Measurements from ENCODE around the gene FAM181A.

FAM181A gene

DNA sequence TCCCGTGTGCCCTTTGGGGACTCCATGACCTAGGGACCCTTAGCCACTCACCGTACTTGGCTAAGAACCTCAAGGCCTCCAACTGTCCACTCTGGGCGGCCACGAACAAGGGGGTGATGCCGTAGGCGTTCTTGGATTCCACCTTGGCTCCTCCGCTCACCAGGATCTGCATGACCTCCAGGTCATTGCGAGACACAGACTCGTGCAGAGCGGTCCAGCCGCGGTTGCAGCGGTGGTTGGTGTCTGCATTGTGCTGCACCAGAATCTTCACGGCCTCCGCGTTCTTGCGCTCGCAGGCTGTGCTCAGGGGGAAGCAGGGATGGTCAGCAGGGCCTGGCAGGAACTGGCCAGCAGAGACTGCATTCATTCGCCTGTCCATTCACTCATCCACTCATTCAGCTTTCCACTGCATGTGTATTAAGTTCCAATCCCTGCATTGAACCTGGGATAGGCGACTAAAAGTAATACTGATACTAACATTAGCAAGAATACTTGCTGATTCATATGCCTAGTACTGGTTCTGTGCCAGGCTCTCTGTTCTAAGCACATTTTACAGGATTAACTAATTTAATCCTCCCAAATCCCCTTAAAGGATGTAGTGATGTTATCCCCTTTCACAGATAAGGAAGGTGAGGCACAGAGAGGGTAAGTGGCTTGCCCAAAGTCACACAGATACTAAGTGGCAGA is 23.9 kb downstream of the FAM181A start:
- DNase-seq (ENCODE audit: low spot score) = no peak

- peak; percentile 71 for DNase-seq (ENCODE audit: low spot score)
Observed at GRCh38 chr14:93951635-93952540, 24.7 kb downstream of the FAM181A start.

- peak; percentile 24 for DNase-seq (ENCODE audit: low spot score)
Observed at GRCh38 chr14:93952829-93953228, 25.7 kb downstream of the FAM181A start.

- no peak for DNase-seq (ENCODE audit: low spot score)
Observed at GRCh38 chr14:93953263-93953662, 26.1 kb downstream of the FAM181A start.

DNA sequence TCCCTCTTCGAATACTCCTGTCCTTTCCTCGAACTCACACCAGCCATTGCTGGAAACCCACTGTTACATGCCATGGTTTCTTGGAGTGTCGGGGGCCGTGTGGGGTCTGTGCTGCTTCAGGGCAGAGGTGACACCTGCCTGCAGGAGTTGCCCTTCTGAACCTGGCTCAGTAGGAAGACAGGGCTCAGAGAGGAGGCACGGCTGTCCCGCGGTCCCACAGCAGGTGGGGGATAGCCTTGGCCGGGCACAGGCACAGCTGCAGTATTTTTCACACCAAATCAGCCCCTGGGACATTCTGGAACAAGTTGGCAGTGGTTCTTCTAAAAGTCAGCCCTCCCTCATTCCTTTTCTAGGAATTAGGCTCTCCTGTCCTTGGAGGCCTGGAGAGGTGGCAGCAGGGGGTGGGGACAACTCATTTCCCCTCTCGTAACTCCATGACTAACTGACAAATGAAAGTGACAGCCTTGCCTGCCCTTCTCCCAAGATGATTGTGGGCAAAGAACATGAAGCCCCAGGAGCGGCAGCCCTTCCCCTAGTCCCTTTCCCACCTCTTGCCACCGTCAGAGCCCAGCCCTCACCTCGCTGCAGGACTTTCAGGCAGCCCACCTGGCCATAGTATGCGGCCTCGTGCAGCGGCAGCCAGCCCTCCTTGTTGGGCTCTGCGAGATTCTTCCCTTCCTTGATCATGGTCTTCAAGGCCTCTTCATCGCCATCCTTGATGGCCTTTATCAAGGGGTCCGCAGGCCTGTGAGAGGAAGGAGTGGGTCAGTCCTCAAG is 26.8 kb downstream of the FAM181A start:
- no peak for DNase-seq (ENCODE audit: low spot score)

- no peak for DNase-seq (ENCODE audit: low spot score)
Observed at GRCh38 chr14:93954516-93954830, 27.3 kb downstream of the FAM181A start.

DNA sequence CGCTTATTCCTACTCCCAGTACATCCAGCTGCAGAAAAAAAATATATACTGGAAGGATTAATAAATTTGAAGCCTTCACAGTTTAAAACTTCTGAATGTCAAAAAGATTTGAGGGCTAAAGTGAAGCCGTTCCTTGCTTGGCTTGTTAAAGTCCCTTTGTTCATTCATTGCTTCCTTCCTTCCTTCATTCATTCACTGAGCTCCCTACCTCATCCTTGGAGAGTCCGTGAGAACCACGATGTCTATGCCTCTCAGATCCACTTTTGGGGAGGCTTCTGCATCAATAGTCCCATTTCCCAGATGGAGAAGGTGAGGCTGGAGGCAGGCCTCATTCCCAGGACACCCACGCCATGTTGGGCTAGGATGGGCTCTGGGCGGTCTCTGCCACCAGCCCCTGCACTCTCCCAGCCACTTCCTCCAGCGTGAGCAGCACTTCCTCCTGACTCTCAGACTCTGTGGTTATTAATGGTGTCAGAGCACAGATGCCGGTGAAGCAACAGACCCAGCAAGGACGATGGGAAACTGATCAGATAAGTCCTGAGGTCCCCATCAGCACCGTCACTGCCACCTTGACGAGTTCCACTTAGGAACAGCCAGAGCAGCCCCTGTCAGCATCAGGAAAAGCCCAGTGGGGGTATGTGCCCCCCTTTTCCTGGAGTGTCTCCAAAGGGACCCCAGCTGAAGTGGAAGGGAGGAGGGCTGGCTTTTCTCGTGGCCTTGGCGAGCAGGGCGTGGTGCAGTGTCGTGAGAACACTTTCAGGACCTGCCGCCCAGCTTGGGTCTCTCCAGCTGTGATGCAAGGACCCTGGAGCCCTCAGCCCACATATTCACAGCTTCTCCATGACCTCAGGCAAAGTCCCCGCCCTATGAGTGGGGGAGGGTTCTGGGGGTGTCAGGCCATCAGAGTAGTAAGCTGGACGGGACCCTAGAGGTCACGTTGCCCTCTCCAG is 28.0 kb downstream of the FAM181A start:
- no peak for DNase-seq (ENCODE audit: low spot score)

GRCh38 chr14:93955850-93956481 is 28.8 kb downstream of the FAM181A start:
- DNase-seq (ENCODE audit: low spot score) = no peak

DNA sequence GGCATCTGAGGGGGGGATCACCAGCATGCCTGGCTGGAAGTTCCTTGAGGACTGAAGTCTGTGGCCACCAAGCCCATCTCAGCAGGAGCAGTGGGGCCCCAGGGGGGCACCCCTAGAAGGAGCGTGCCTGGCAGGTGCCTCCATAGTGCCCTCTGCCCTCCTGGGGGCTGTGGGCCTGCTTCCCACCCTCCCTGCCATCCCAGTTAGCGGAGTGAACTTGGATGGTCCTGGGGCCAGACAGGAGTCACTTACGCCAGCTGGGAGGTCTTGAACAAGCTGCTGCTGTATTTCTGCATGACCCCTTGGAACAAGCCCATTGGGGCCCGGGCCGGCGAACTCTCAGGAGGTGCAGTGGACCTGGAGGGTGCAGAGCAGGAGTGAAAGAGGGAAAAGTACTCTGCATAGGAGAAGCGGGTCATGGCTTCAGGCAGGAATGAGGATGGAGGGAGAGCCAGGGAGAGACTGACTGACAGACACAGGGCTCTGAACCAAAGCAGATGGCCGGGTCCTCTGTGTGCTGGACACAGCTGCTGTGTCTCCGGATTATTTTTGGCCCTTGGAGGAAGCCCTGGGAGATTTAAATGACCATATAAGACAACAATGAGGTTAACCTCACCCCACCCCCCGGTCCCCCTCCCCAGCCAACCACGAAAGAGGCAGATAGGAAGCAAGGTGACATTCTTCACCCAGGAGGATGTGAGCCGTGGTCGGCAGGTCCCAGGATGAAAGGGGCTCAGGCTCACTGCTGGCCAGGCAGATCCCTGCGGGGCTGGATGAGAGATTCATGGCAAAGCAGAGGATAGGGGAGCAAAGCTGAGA is 29.6 kb downstream of the FAM181A start:
- peak; percentile 53 for DNase-seq (ENCODE audit: low spot score)

DNA sequence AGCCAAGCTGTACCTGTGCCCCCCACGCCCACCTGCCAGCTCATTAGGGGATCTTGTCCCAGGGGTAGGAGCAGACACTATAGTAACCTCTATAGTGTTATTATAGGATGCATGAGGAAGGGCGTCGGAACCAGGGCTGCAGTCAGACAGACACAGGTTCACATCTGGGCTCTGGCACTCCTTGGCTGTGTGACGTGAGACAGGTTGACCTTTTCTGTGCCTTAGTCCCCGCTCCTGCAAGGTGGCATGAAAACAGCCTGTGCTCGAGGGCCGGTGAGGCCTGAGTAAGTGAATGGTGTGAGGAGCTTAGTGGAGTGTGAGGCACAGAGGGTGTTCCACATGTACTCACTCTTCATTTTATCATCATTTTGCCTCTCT is 30.2 kb downstream of the FAM181A start:
- DNase-seq (ENCODE audit: low spot score) = no peak

DNA sequence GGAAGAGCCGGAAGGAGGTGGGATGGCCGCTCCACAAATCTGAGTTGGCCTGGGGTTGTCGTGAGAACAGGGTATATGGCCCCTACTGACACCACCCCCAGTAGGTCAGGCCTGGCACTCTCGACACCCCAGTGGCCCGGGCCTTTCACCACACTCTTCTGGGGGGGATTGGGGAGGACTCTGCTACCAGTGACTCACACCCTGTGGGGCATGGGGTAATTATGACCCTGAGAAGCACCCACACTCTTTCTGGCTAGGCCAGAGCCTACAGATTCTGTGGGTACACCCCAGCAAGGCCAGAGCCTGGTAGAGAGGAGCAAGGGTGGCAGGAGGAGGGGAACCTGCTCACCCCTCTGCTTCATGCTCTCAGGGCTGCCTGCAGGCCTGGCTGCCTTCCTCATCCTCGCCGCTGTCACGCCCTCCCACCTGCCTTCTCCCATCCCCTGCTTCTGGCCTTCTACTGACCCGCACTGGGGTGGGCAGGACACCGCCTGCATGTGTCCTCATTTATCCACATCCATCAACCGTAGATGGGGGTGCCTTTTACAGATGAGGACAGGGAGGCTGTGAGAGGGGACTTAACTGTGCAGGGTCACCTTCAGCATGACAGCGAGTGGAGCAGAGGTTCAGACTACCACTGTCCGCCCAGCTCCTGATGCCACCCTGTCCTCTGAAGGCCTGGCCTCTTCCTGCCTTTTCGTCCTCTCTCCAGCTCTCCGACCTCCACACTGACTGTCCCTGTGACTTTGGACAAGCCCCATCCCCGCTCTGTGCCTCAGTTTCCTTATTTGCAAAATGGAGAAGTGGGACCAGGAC is 30.8 kb downstream of the FAM181A start:
- no peak for DNase-seq (ENCODE audit: low spot score)

GRCh38 chr14:93958567-93959238 is 31.6 kb downstream of the FAM181A start:
- no peak for DNase-seq (ENCODE audit: low spot score)

GRCh38 chr14:93959239-93960107 is 32.3 kb downstream of the FAM181A start:
- DNase-seq (ENCODE audit: low spot score) = peak; percentile 100

- DNase-seq (ENCODE audit: low spot score) = peak; percentile 80
Observed at GRCh38 chr14:93960108-93960475, 32.9 kb downstream of the FAM181A start.

DNA sequence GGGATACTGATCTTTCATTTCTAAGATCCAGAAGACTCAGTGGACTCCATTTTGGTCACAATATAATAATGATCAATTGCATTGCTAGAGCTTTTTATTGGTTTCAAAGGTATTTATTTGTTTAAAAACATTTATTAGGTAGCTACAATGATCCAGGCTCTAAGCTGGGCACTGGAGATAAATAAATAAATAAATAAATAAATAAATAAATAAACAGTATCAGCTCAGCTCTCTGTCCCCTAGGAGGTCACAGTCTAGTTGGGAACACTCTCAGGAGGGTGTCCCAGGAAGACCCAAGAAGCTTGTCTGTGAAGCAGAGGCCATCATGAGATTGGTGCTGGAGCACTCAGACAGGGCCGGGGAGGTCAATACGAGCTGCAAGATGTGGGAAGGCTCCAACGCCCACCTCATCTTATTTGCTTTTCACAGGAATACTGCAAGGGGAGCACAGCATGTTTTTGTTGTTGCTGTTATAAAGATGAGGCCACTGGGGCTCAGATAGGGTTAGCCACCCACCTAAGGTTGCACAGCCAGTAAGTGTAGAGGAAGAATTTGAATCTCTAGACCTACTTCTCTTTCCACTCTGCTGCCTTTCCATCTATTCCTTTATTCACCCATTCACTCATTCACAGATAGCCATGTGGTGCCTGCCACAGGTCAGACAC is 33.8 kb downstream of the FAM181A start:
- no peak for DNase-seq (ENCODE audit: low spot score)

- DNase-seq (ENCODE audit: low spot score) = no peak
Observed at GRCh38 chr14:93961620-93962019, 34.5 kb downstream of the FAM181A start.

Data from kidney tubule cell (primary cell).